HG03196 (cell line): ENCODE data around the gene PKNOX1.
"Not testable (repeated sequence)": the region's sequence is repeated elsewhere in the genome, so short reads cannot be mapped to it uniquely, and the experiment has no call there.

Source experiments
- ATAC-seq: cut with Tn5 transposase; IDR thresholded peaks from one replicate; pipeline ENCODE4 v1.9.1; 2021; ENCODE audit not compliant: unreplicated experiment

PKNOX1 gene

DNA sequence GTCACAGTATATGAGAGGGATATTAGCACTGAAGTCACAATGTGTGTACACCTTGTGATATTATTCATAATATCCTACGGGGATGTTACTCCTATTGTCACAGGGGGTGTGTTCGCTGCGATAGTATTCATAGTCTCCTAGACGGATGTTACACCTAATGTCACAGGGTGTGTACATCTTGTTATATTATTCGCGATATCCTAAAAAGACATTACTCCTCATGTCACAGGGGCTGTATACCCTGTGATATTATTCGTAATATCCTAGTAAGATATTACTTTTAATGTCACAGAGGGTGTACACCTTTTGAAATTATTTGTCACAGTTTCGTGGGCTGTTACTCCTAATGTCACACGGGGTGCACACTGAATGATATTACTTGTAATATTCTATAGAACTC lies 23.2 kb upstream of the PKNOX1 start:
- not testable (repeated sequence) for ATAC-seq

GRCh38 chr21:42956824-42957630 lies 17.3 kb upstream of the PKNOX1 start:
- peak; percentile 100 for ATAC-seq

DNA sequence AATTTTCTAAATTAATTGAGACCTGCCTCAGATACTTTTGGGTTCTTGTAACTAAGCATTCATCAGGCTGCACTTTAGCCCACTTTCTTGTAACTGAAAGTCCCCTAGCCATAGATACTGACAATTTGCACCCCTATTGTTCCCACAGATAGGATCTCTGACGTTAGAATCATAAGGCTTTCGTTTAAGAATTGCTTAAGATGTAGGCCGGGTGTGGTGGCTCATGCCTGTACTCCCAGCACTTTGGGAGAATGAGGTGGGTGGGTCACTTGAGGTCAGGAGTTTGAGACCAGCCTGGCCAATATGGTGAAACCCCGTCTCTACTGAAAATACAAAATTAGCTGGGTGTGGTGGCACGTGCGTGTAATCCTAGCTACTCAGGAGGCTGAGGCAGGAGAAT lies 16.2 kb upstream of the PKNOX1 start:
- ATAC-seq: not testable (repeated sequence)

DNA sequence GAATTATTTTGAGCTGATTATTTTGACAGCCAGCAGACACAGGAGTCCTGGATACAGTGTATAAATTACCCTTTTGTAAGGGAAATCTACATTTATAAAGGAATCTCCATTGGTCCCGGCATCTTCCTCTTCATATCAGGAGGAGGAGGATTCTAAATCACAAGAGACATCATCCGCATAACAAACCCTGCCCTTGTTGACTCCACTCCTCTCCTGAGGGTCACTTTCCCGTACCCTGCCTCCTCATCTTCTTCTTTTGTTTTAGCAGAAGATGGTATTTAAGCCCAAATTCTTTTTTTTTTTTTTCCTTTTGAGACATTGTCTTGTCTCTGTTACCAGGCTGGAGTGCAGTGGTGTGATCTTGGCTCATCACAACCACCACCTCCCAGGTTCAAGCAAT lies 14.6 kb upstream of the PKNOX1 start:
- no peak for ATAC-seq

- ATAC-seq: no peak
Measured at GRCh38 chr21:42962380-42963007, 11.9 kb upstream of the PKNOX1 start.

DNA sequence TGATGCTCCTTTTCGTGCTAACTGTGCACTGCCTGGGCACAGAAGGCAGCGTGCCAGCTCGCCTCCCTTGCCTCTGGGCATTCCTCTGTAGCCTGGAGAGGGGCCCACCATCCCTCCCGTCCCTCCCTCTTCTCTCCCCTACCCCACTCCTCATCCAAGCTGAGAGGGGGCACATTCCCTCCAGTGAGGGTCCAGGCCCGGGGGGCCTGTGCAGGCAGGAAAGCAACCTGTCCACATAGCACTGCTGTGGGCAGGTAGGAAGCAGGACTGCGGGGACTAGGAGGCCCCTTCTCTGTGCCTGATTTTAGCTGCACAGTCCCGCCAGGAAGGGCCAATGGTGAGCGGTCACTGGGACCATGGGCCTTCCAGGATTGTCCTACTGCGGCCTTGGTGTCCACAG lies 10.3 kb upstream of the PKNOX1 start:
- no peak for ATAC-seq

- no peak for ATAC-seq
Measured at GRCh38 chr21:42964546-42965210, 9.7 kb upstream of the PKNOX1 start.

DNA sequence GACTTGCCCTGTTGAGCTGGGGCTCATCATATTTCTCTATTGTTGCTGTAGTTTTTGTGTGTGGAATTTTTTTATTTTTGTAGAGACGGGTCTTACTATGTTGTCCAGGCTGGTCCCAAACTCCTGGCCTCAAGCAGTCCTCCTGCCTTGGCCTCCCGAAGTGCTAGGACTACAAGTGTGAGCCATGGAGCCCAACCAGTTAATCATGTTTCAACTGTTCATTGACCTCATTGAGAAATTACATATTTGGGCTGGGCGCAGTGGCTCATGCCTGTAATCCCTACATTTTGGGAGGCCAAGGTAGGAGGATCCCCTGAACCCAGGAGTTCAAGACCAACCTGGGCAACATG lies 9.2 kb upstream of the PKNOX1 start:
- no peak for ATAC-seq

DNA sequence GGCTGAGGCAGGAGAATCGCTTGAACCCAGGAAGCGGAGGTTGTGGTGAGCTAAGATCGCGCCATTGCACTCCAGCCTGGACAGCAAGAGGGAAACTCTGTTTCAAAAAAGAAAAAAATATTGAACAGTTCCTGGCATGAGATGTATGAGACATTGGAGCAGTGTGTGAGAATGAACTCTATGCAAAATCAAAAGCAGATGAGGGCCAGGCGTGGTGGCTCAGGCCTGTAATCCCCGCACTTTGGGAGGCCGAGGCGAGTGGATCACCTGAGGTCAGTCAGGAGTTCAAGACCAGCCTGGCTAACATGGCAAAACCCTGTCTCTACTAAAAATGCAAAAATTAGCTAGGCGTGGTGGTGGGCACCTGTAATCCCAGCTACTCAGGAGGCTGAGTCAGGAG lies 6.7 kb upstream of the PKNOX1 start:
- not testable (repeated sequence) for ATAC-seq

- ATAC-seq: no peak
Measured at GRCh38 chr21:42969193-42969600, 5.2 kb upstream of the PKNOX1 start.

GRCh38 chr21:42970946-42971653 lies 3.3 kb upstream of the PKNOX1 start:
- no peak for ATAC-seq

DNA sequence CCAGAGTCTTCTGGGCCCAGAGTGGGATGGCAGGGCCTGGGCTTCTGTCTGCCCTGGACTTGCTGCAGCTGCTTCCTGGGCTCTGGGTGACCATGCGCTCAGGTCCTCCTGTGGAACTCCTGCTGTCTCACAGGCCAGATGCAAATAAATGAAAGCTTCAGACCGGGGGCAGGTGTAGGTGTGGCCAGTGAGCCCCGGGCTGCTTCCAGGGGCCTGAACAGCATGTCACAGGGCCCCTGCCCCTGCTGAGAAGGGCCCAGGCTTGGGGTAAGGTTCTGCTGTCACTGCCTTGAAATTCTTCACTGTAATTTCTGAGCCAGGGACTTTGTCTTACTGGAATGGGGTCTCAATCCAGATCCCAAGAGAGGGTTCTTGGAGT lies 2.5 kb upstream of the PKNOX1 start:
- ATAC-seq: no peak

DNA sequence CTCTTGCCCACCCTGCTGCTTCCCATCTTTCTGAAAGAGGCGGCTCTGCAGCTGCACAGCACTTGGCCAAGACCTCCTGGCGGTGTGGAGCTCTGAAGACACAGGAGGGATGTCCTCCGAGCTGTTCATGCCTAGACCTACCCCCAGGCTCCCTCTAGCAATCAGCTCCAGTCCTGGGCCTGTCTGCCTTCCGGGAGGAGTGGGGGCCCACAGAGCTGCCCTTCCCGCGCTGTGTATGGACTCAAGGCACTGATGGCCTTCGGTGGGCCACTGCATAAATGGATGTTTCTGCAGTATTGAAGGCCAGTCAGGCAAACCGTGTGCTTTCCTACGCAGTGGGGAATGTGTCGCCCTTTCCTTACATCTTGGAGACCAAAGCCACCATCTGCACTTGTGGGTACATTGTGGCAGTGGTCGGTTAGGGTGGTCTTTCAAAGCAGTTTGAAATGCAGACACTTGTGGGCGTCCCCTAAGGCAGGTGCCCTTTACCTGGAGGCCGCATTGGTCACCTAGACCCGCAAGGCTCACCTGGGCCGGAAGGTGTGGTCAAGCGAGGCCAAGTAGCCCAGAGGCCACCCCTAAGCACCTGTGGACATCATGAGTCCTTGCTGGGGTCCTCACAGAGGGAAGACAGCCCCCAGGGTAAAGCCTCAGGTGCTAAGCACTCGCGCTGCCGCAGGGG lies 912 bp upstream of the PKNOX1 start:
- no peak for ATAC-seq

DNA sequence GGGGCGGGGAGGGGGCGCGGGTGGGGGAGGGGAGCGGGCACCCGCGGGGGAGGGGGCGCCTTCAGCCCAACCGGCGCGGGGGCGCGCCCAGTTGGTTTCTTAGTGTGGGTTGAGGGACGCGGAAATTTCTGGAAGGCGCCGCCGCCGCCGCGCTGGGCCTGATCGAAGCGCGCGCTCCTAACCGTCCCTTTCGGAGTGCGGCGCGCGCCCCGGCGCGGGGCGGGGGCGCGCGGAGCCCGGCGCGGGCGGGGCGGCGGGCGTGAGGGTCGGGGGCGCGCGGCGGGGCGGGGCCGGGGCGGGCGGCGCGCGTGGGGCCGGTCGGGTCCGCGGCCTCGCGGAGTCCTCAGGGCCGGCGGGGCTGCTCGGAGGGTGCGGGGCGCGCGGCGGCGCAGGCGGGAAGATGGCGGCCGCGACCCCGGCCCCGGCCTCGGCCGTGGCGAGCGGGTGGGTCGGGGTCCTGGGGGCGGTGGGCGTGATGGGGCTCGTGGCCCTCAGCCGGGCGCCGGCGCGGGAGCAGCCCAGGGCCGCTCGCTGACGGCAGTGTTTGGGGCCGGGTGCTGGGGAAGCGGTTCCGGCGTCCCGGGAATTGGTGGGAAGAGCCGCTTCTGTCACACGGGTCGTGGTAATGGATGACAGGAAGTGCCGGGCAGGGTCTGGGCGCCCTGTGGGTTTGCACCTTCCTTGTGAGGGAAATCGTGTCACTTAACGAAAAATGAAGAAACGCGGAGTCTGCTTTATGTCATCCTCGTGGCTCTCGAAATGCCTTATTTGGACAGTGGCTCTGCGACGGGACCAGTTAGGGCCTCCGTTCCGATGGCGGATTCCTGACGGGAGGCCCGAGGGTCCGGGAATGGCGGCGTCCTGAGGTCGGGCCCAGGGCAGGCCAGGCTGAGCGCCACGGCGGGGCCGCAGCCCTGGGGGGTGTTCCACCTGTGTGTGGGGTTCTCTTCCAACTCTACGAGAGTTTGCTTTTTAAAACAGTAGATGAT lies 764 bp downstream of the PKNOX1 start:
- ATAC-seq: peak; percentile 21

DNA sequence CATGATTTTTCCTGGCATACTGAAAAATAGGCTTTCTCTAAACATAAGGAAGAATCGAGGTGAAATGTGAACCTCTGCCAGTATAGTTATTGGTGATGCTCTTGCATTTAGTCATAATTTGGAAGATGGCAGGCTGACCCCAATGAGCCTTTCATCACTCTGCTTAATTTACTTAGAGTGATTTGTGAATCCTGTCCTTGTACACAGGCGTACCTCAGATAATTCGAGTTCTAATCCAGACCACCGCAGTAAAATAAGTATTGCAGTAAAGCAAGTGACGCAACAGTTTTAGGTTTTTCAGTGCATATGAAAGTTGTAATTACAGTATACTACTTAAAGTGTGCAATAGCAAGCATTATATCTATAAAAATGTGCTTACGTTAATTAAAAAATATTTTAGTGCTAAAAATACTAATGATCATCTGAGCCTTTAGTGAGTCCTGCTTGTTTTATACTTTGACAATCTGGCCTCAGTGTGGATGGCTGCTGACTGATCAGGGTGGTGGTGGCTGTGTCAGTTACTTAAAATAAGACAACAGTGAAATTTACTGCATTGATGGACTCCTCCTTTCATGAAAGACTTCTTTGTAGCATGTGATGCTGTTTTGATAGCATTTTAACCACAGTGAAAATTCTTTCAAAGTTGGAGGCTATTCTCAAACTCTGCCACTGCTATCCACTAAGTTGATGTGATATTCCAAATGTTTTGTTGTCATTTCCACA lies 1.7 kb downstream of the PKNOX1 start:
- no peak for ATAC-seq

GRCh38 chr21:42980312-42981213 lies 6.2 kb downstream of the PKNOX1 start:
- ATAC-seq: no peak

- ATAC-seq: no peak
Measured at GRCh38 chr21:42981214-42981523, 6.8 kb downstream of the PKNOX1 start.

DNA sequence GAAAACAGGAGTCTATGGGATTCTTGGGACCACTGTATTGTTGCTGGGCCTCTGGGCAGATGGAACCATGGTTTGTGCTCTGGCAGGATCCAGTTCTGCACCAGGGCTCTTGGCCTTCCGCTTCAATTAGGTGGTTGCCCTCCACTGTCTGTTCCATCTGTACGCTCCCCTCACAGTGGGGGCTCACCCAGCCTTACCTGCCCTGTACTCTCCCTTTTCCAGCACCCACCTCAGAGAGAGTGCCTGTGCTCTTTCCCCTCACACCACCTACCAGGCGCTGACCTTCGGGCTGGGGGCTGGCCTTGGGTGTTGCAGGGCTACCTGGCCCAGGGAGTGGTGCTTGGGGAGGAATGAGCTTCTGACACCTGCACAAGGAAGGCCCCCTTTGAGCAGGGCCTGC lies 7.5 kb downstream of the PKNOX1 start:
- no peak for ATAC-seq
